KBM-7 (cell line): ENCODE results near the gene ACAD10.
A peak's percentile ranks its signal among the peaks of the same experiment; 100 is the strongest.
"Not testable (repeated sequence)": the region's sequence is repeated elsewhere in the genome, so short reads cannot be mapped to it uniquely, and the experiment has no call there.

Source experiments
- DNase-seq: peaks from one replicate; pipeline ENCODE4 v3.0.0-alpha.2; 2015
- in situ Hi-C: fragments of 300-500 bp; cut with MboI; formaldehyde crosslinking; loops from 2 replicates; pipeline ENCODE4 v1.14.3; 2020; ENCODE audit warnings: low sequenced_read_pairs, low pct_unique_long_range_greater_than_20kb, mixed read lengths

Gene ACAD10

GRCh38 chr12:111741235-111741812 lies 55.5 kb downstream of the ACAD10 start:
- peak; percentile 80 for DNase-seq
- in situ Hi-C loops: loop anchor here (25.0 kb wide), 1 partner anchor 96 kb away; the partner anchor contains the start of gene MAPKAPK5

- DNase-seq: no peak
- in situ Hi-C loops: loop anchor here (25.0 kb wide), 1 partner anchor 92 kb away; the partner anchor contains the start of gene MAPKAPK5
Observed at GRCh38 chr12:111745211-111745610, 59.4 kb downstream of the ACAD10 start.

GRCh38 chr12:111747333-111747732 lies 61.5 kb downstream of the ACAD10 start:
- in situ Hi-C loops: loop anchor here (25.0 kb wide), 1 partner anchor 90 kb away; the partner anchor contains the start of gene MAPKAPK5
- DNase-seq: no peak

- in situ Hi-C loops: loop anchor here (25.0 kb wide), 1 partner anchor 89 kb away; the partner anchor contains the start of gene MAPKAPK5
- no peak for DNase-seq
Observed at GRCh38 chr12:111748151-111748672, 62.4 kb downstream of the ACAD10 start.

GRCh38 chr12:111748867-111749266 lies 63.0 kb downstream of the ACAD10 start:
- in situ Hi-C loops: loop anchor here (25.0 kb wide), 1 partner anchor 88 kb away; the partner anchor contains the start of gene MAPKAPK5
- no peak for DNase-seq

GRCh38 chr12:111749391-111749790 lies 63.5 kb downstream of the ACAD10 start:
- no peak for DNase-seq
- in situ Hi-C loops: loop anchor here (25.0 kb wide), 1 partner anchor 88 kb away; the partner anchor contains the start of gene MAPKAPK5

- peak; percentile 54 for DNase-seq
- in situ Hi-C loops: no loop called here
Observed at GRCh38 chr12:111753144-111753881, 67.5 kb downstream of the ACAD10 start.

GRCh38 chr12:111754671-111755070 lies 68.8 kb downstream of the ACAD10 start:
- no peak for DNase-seq
- in situ Hi-C loops: no loop called here

GRCh38 chr12:111756196-111756595 lies 70.3 kb downstream of the ACAD10 start:
- in situ Hi-C loops: no loop called here
- DNase-seq: no peak

- no peak for DNase-seq
- in situ Hi-C loops: no loop called here
Observed at GRCh38 chr12:111756681-111757080, 70.8 kb downstream of the ACAD10 start.

- in situ Hi-C loops: no loop called here
- peak; percentile 94 for DNase-seq
Observed at GRCh38 chr12:111757361-111758119, 71.7 kb downstream of the ACAD10 start.

GRCh38 chr12:111758120-111758561 lies 72.3 kb downstream of the ACAD10 start:
- in situ Hi-C loops: no loop called here
- DNase-seq: no peak

GRCh38 chr12:111759271-111759670 lies 73.4 kb downstream of the ACAD10 start:
- in situ Hi-C loops: no loop called here
- peak; percentile 43 for DNase-seq

- no peak for DNase-seq
- in situ Hi-C loops: no loop called here
Observed at GRCh38 chr12:111759991-111760390, 74.1 kb downstream of the ACAD10 start.

GRCh38 chr12:111761099-111761498 lies 75.2 kb downstream of the ACAD10 start:
- in situ Hi-C loops: no loop called here
- DNase-seq: no peak

- in situ Hi-C loops: no loop called here
- DNase-seq: peak; percentile 33
Observed at GRCh38 chr12:111761706-111762105, 75.9 kb downstream of the ACAD10 start.

GRCh38 chr12:111763552-111763951 lies 77.7 kb downstream of the ACAD10 start:
- in situ Hi-C loops, DNase-seq: not testable (repeated sequence)

- peak; percentile 36 for DNase-seq
- in situ Hi-C loops: no loop called here
Observed at GRCh38 chr12:111764120-111764821, 78.4 kb downstream of the ACAD10 start.
